T-helper 9 cell (primary cell): Measurements from ENCODE around the gene ZNF622.
"Not testable (repeated sequence)": the region's sequence is repeated elsewhere in the genome, so short reads cannot be mapped to it uniquely, and the experiment has no call there.

Experiments
- DNase-seq: peaks from one replicate; pipeline ENCODE4 v3.0.0-alpha.2; 2020

The ZNF622 gene

DNA sequence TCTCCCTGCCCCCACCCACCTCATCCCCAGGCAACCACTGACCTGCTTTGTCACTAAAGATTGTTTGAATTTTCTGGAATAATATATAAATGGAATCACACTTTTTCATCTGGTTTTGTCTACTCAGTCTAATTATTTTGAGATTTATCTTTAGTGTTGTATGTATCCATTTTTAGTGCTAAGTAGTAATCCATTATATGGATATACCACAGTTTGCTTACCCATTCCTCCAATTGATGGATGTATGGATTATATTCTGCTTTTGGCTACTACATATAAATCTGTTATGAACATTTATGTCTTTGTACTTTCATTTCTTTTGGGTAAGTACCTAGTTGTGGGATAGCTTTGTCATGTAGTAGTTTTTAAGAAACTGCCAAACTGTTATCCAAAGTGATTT is 14.5 kb upstream of the ZNF622 start:
- DNase-seq: no peak

DNA sequence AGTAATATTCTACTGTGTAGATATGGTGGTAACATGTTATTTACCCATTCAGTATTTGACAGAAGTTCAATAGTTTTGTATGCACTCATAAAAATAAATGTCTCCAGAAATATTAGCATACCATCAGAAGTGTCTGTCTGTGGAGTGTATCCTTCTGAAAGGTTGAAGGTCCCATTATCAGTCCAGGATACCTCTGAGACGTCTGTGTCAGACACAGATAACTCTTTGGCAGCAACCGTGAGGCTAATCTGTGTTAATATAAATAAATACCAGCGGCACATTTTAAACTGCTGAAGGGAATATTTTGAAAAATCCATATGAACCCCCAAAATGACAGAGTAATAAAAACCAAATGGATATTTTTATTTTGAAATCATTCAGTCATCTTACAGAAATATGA is 11.9 kb upstream of the ZNF622 start:
- DNase-seq: no peak

DNA sequence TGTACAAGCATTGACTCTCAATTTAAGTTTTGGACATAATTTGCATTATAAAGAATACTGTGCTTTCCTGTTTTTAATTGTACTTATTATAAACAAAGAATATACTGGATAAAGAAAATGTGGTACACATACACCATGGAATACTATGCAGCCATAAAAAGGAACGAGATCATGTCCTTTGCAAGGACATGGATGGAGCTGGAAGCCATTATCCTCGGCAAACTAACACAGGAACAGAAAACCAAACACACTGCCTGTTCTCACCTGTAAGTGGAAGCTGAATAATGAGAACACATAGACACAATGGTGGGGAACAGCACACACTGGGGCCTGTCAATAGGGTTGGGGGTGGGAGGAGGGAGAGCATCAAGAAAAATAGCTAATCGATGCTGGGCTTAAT is 10.8 kb upstream of the ZNF622 start:
- not testable (repeated sequence) for DNase-seq

DNA sequence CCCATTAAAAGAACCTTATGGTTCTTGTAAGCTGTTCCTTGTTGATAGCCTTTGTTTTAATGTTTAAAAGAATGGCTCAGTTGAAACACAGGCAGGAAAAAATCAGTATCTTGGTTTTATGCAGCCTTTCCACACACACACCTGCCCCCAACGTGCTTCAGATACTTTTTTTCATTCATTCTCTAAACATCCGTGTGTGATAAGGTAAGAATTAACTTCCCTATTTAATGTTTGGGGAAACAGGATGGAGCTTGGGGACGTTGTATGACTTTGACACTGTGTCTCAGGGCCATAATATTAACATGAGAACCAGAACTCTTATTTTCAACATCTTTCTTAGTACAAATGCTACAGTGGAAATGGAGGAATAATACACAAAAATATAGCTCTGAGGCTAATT is 5.8 kb upstream of the ZNF622 start:
- DNase-seq: no peak

DNA sequence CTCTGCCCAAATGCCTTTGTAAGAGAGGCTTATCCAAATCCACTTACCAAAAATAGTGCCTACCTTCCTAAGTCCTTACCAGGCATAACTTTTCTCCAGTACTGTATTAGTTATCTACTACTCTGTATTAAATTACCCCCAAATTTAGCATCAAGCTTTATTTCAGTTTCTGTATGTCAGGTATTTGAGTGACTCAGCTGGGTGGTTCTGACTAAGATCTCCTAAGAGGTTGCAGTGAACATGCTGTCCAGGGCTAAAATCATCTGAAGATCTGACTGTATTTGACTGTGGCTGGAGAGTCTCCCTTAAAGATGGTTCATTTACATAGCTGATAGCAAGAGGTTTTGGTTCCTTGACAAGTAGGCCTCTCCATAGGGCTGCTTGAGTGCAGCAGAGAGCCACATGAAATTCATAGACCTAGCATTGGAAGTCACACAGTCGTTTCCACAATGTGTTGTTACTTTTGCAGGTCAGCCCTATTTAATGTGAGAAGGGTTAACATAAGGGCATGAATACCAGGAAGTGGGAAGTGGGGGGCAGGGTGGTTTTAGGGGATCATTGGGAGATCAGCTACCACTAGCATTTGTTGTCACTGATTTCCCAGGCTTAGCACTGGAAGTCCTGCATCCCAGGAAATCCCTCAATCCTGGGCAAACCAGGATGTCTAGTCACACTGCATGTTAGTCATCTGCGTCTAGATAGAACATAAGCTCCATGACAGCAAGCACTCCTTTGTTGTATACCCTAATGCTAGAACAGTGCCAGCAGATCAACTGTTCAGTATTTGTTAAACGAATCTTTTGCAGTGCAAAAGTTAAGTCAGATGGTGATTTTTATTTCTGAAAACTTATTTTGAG is 2.0 kb upstream of the ZNF622 start:
- DNase-seq: no peak

DNA sequence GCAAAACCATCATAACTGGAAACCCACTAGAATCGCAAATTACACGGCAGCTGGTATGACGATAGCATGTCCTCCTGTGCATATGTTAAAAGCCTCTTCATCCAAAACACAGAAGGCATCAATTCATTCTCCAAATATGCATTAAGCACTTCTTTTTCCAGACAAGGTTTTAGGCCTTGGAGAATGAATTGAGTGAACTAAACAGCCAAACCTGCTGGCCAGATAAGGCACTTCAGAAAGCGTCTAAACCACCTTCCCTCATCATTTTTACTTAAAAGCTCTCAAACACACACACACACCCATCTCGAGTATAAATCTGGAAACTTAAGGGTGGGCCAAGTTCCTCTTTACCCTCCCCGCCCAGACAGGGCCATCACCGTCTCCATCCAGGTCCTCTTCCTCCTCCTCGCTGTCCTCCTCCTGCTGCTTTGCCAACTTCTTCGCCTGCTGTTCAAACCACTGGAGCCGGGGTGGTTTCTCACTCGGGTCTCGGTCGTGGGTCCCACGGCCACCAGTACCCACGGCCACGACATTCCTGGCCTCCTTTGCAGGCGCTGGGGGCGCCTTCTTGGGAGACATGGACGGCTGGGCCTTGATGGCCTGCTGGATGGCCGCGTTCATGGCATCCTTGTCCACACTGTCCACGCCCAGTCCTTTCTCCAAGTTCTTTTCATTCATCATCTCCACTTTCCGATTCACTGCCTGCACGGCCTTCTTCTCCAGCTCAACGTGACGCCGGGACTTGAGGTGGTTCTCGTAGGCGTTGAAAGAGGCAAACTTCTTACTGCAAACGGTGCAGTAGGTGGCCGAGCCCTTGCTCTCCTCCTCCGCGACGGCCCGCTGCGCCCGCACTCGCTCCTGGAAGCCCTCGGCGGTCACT is 696 bp downstream of the ZNF622 start:
- no peak for DNase-seq

DNA sequence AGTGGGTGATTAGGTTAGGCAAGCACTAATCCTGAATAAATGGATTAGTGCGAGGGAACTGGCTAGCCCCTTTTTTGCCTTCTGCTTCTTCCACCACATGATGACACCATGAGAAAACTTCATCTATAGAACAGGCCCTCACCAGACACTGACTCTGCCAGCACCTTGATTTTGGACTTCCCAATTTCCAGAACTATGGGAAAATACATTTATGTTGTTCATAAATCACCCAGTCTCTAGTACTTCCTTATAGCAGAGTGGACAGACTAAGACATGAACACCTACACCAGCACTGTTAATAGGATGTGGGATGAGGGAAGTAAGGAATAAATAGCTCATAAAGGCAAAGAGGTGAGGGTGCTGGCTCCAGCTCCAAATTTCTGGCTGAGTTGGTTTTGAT is 1.4 kb downstream of the ZNF622 start:
- DNase-seq: no peak

DNA sequence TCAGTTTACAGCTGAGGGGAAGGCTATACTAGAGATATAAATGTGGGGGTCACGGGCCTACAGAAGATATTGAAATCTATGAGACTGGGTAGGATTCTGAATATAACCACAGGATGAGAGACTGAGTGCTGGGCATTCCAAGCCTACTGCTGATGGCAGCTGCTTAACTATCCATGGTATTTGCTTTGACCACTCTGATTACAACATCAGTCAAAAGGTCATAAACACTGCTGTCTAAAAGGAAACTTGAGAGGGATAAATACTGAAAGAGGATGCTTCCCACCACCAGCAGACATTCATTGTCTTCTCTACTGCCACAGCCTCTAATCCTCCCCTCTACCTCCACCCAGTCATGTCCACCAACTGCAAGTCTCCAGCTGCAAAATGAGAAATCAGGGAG is 3.8 kb downstream of the ZNF622 start:
- DNase-seq: no peak

DNA sequence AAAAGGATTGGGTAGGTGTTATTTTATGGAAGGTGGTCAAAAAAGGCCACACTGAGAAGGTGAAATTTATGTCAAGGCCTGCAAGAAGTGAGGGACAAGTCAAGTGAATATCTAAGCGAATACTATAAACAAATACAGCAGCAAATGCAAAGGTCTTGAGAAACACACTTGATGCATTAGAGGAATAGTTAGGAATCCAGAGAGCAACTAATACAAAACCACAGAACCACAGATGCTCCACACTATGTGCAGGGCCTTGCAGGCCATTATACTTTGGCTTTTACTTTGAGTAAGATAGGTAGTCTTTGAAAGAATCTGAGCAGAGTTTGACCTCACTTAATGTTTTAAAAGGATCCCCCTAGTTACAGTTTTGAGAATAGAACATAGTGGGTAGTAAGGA is 4.6 kb downstream of the ZNF622 start:
- no peak for DNase-seq

DNA sequence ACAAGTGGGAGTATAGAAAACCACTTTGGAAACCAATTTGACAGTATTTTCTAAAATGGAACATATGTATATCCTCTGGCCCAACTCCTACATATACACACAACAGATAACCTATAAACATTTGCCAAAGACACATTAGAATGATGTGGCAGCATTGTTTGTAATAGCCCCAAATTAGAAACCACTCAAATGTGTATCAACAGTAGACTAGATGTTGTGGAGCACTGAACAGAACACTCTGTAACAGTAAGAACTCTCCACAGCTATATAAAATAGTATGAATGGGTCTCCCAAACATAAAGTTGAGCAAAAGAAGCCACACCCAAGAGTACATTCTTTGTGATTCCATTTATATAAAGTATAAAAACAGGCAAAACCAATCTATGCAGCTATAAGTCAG is 6.1 kb downstream of the ZNF622 start:
- DNase-seq: no peak

DNA sequence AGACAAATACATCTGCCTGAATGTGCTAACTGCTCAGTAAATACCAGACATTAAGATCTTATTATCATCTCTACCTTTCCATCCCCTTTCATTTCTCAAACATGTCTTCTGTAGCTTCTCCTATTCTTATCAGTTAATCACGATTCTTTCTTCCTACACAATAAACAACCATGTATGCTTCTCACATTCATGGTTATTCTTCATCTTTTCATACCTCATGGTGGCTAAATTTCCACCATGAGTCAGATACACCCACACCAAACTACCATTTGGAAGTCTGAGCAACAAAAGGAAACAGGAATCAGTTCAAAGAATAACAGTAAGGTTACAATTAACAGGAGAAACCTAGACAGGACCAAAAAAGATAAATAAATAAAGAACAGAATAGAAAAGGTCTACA is 7.7 kb downstream of the ZNF622 start:
- no peak for DNase-seq

DNA sequence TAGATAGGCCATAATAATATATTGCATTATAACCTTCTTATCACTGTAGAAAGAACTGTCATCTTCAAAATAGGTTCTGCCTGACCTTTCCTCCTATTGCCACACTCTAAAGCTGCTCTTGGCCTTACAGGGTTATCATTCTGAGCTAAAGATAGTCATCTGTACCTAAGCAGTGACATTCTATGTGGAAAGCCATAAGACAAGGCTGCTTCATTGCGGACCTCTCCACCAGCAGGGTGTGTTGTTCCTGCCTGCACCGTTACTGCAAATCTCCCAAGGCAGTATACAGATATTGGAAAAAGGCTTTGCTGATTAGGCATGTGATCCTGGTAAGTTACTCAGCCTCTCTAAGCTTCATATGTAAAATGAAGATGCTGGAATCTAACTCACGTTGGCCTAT is 8.1 kb downstream of the ZNF622 start:
- DNase-seq: no peak

DNA sequence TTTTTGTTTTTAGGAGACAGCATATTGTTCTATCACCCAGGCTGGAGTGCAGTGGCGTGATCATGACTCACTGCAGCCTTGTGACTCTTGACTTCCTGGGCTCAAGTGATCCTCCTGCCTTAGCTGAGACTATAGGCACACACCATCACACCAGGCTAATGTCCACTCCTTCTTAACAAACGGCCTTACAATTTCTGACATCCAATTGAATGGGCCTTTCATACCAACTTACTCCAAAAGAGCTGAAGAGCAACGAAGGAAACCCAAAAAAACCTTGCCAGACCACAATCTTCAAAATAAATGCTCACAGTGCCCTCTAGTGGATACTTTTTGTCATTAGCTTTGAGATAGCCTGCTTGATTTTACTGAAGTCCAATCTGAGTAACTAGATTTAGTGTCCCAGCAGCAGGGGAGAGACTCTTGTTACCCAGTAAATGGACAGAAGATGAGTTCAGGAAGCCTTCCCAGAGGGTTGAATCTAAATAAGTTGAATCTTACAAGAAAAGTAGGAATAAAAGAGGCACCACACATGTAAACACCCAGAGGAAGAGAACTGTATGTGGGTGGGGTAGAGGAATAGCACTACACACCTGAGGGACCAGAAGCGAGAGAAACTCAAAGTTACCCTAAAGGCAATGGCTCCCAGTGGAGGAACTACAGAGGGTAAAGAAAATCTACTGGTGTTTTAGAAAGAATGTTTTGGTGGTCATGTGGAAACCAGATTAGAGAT is 9.3 kb downstream of the ZNF622 start:
- no peak for DNase-seq

DNA sequence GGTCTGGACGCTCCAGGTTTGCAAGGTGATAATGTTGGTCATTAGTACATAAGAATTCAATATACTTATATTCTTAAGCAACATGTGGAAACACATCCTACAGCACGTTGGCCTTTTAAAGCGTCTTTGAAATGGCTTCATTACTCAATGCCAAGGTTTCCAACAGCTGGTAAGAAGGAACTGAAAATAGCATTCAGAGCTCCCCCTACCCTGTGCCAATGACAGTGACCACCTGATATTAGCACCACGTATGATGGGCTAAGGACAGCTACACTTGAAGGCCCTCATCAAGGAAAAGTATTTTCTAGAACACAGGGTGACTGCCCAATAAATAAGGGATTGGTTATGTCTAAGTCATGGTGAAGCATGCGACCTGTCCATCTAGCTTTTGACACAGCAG is 9.9 kb downstream of the ZNF622 start:
- DNase-seq: no peak

DNA sequence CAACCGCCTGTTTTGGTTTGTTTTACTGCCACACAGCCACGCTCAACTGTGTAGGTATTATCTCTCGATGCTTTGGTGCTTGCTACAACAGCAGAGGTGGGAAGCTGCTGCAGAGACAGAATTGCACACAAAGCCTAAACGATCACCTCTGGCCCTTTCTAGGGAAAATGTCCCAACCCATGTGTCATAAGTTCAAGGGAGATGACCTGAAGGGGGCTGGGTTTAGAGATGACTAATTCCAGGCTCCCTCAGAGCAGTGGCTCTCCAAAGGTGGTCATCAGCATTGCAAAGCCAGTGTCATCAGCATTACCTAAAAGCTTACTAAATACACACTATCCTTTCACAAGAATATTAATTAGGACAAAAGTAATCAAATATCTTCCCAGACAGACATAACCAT is 10.9 kb downstream of the ZNF622 start:
- no peak for DNase-seq

DNA sequence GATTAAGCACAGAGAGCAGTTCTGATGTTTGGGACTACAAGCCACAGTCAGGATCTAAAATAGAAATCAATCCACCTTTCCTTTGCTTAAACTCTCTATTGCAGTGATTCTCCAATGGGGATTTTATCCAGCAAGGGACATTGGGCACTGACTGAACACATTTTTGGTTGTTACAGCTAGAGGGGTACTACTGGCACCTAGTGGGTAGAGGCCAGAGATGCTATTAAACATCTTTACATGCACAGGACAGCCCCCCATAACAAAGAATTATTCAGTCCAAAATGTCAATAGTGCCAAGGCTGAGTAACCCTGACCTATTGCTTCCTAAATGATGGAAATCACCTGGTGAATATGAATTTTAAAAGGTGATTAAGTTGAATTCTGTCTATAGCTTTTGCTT is 12.0 kb downstream of the ZNF622 start:
- DNase-seq: no peak

DNA sequence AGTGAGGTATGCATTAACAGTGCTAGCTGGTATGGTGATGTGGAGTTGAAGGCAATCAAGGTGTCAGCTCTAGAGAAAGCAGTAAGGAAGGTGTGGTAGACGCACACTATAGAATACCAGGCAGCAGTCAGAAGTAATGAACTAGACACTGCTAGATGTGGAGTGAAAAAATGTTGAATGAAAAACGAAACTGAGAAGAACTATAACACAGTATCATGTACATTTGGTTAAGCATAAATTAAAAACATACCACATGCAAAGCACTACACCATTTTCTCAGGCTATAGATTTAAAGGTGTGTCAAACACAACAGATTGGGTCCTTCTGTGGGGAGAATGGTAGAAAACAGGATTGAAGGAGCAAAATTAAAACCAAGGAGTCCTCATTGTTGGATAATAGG is 15.4 kb downstream of the ZNF622 start:
- DNase-seq: no peak

DNA sequence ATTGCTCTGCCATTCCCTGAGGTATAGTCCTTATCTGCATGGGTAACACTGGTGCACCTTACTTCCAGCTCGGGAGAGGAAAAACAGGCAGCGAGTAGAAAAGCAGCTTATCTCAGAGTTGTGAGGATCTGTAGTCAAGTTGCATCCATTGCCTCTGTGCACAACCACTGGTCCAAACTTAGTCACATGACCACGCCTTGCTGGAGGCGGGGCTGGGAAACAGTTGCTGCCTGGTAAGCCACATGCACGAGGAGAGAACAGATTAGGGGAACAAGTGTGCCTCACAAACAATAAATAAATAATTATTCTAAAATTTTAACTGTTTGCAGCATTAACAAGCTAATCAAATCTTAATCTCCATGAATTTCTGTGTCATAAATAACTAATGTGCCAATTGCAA is 18.6 kb downstream of the ZNF622 start:
- DNase-seq: no peak

DNA sequence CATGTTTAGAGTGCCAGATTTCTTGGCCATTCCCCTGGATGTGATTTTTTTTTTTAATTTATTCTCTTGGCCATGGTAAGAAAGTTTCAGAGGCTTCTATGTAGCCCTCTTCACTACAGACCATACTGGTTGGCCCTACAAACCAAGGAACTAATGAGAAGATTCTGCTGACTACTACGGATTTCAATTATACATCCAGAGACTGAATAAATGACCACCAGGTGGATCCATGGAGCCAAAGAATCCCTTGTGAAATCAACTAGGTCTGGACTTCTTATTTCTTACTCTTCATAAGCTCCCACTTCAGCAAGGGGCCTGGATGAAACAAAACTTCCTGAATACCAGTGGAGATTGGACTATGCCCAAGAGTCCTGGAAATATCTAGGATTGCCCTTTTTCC is 27.6 kb downstream of the ZNF622 start:
- no peak for DNase-seq

DNA sequence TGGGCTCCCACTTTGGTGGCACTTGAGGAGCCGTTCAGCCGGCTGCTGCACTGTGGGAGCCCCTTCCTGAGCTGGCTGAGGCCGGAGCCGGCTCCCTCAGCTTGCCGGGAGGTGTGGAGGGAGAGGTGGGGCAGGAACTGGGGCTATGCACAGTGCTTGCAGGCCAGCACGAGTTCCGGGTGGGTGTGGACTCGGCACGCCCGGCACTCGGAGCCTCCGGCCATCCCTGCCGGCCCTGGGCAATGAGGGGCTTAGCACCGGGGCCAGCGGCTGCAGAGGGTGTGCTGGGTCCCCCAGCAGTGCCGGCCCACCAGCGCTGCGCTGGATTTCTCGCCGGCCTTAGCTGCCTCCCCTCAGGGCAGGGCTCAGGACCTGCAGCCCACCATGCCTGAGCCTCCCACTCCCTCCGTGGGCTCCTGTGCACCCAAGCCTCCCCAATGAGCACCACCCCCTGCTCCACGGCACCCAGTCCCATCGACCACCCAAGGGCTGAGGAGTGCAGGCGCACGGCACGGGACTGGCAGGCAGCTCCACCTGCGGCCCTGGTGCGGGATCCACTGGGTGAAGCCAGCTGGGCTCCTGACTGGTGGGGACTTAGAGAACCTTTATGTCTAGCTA is 29.4 kb downstream of the ZNF622 start:
- DNase-seq: not testable (repeated sequence)

DNA sequence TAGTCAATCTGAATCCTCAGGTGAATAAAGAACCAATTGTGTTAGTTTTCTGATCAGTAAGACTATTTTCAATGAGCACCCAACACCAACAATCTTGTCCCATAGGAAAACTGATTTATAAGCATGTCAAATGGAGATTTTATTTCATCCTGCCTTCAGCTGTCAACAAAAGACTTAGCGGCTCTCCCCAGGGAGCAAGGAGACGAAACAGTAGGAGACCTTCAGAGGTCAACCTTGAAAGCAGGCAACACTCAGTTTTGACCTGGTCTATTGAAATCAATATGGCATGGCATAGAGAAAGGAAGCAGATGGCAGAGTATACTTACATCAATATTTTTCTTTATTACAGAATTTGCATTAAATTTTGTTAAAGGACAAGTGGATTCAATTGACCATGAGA is 34.1 kb downstream of the ZNF622 start:
- no peak for DNase-seq

DNA sequence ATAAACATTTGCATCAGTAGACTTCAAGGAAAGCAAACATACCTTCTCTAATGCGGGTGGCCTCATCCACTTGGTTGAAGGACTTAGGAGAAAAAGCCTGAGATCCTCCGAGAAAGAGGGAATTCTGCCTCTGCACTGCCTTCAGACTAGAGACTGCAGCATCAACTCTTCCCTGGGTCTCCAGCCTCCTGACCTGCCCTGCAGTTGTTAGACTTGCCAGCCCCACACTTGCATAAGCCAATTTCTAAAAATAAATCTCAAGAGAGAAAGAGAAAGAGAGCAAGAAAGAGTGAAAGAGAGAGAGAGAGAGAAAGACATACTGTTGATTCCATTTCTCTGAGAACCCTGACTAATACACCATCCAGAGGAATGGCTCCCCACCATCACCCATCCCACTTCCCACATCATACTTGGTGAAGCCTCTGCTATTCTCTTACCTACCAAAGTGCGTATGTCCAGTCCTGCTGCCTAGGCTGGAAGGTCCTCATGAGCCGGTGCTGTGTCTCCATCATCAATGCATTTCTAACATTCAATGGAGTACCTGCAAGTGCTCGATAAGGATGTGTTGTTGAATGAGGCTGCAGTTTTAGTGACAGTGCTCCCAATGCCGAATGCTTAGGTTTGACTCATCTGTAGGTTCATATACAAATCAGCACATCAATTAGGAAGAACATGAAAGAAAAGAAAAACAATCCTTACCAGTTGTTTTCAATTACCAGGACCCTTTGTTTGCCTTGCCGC is 35.1 kb downstream of the ZNF622 start:
- DNase-seq: no peak
